ENCODE data around the gene NAB1. TPM values are rescaled to one million over a fixed set of nuclear protein-coding genes. Genes with fewer than 3 reads are reported as not detected.

Gene NAB1
- polyA plus RNA-seq, 1 donor from 2014 or later: 49.8 TPM

- Histone ChIP-seq H3F3A (ENCODE audit: insufficient read depth, low read length, poor library complexity, severe bottlenecking) (no peaks in the 10 kb centered on the region), H3K79me2 (replicated peaks; ENCODE audit: insufficient read depth, low read length) (no peaks in the 10 kb centered on the region), H3K27me3 (ENCODE audit: insufficient read depth, low read depth, low read length) (no peaks in the 10 kb centered on the region), H3K27ac (ENCODE audit: low read length) (no peak overlapping the region), H3K4me2 (ENCODE audit: low read length) (no peak overlapping the region), H2AFZ (ENCODE audit: low read depth, low read length) (no peak overlapping the region), H4K20me1 (ENCODE audit: insufficient read depth) (no peaks in the 10 kb centered on the region), H3K9me2 (ENCODE audit: insufficient read depth, low read length) (no peaks in the 10 kb centered on the region), H3K4me3 (ENCODE audit: low read length) (no peak overlapping the region), H3K9ac (ENCODE audit: low read length) (no peak overlapping the region), H3K36me3 (ENCODE audit: insufficient read depth, low read length) (no peaks in the 10 kb centered on the region), H3K9me3 (ENCODE audit: low read length) (no peaks in the 10 kb centered on the region)
- TF ChIP-seq SMC3 (conservative IDR thresholded peaks at IDR 0.05; ENCODE audit: poor library complexity) (no peak), TAF1 (IDR thresholded peaks at IDR 0.05; ENCODE audit: low read depth) (no peak), EZH2 (IDR thresholded peaks at IDR 0.05; ENCODE audit: borderline replicate concordance, insufficient read depth, low read length, poor library complexity, severe bottlenecking) (no peak), CTCF (IDR thresholded peaks at IDR 0.05; ENCODE audit: poor library complexity, severe bottlenecking) (no peak), POLR2AphosphoS5 (IDR thresholded peaks at IDR 0.05) (no peak), MXI1 (conservative IDR thresholded peaks at IDR 0.05; ENCODE audit: poor library complexity, severe bottlenecking) (no peak), REST (IDR thresholded peaks at IDR 0.05; ENCODE audit: borderline replicate concordance) (no peak), RAD21 (conservative IDR thresholded peaks at IDR 0.05) (no peak), EP300 (conservative IDR thresholded peaks at IDR 0.05; ENCODE audit: poor library complexity, severe bottlenecking) (no peak)
These were observed 48.5 kb downstream of the NAB1 start for GRCh38 chr2:190697421-190697820.

- H2AFZ ChIP-seq (ENCODE audit: low read depth, low read length): no peak overlapping the region
- no peak overlapping the region for H3K4me2 ChIP-seq (ENCODE audit: low read length)
- no peak overlapping the region for H3K27ac ChIP-seq (ENCODE audit: low read length)
- TF ChIP-seq MXI1 (conservative IDR thresholded peaks at IDR 0.05; ENCODE audit: poor library complexity, severe bottlenecking): no peak
- TF ChIP-seq EP300 (conservative IDR thresholded peaks at IDR 0.05; ENCODE audit: poor library complexity, severe bottlenecking): no peak
- TF ChIP-seq REST (IDR thresholded peaks at IDR 0.05; ENCODE audit: borderline replicate concordance): no peak
- no peak for TF ChIP-seq POLR2AphosphoS5 (IDR thresholded peaks at IDR 0.05)
- TF ChIP-seq TAF1 (IDR thresholded peaks at IDR 0.05; ENCODE audit: low read depth): no peak
- no peak for TF ChIP-seq SMC3 (conservative IDR thresholded peaks at IDR 0.05; ENCODE audit: poor library complexity)
- TF ChIP-seq EZH2 (IDR thresholded peaks at IDR 0.05; ENCODE audit: borderline replicate concordance, insufficient read depth, low read length, poor library complexity, severe bottlenecking): no peak
- no peak for TF ChIP-seq CTCF (IDR thresholded peaks at IDR 0.05; ENCODE audit: poor library complexity, severe bottlenecking)
- TF ChIP-seq RAD21 (conservative IDR thresholded peaks at IDR 0.05): no peak
- no peaks in the 10 kb centered on the region for H3K79me2 ChIP-seq (replicated peaks; ENCODE audit: insufficient read depth, low read length)
- H4K20me1 ChIP-seq (ENCODE audit: insufficient read depth): no peaks in the 10 kb centered on the region
- H3F3A ChIP-seq (ENCODE audit: insufficient read depth, low read length, poor library complexity, severe bottlenecking): no peaks in the 10 kb centered on the region
- no peak overlapping the region for H3K4me3 ChIP-seq (ENCODE audit: low read length)
- H3K27me3 ChIP-seq (ENCODE audit: insufficient read depth, low read depth, low read length): no peaks in the 10 kb centered on the region
- no peaks in the 10 kb centered on the region for H3K9me3 ChIP-seq (ENCODE audit: low read length)
- no peaks in the 10 kb centered on the region for H3K36me3 ChIP-seq (ENCODE audit: insufficient read depth, low read length)
- no peak overlapping the region for H3K9ac ChIP-seq (ENCODE audit: low read length)
- no peaks in the 10 kb centered on the region for H3K9me2 ChIP-seq (ENCODE audit: insufficient read depth, low read length)
These were observed 50.0 kb downstream of the NAB1 start for GRCh38 chr2:190698895-190699294.
